K562 (cell line): ENCODE results near the gene PSMB7. TPM values are rescaled to one million over a fixed set of nuclear protein-coding genes. Genes with fewer than 3 reads are reported as not detected.

ENCODE experiments used
- ATAC-seq: fragments of 200-7000 bp; cut with Tn5 transposase; 3 replicates; pipeline ENCODE4 v1.9.1; 2020; ENCODE audit warnings: moderate library complexity
- BruUV-seq: library from RNA; stranded (reverse); fragments of 400-500 nt; replicated peaks from 2 replicates; lab custom pipeline; 2021; lab: Mats Ljungman, UMichigan
- CTCF ChIA-PET: fragments of 300-600 bp; formaldehyde crosslinking; extraction: SDS; loops from one replicate; lab custom pipeline; 2021; ENCODE audit warnings: low intra/inter-chr PET ratio; lab: Yijun Ruan, JAX
- POLR2A ChIA-PET: fragments of 300-600, 350-650 bp; sonication (Branson Sonifier 250); formaldehyde crosslinking; extraction: SDS; loops from one replicate; lab custom pipeline; 2021; ENCODE audit warnings: antibody characterized with exemption, inconsistent platforms; lab: Yijun Ruan, JAX
- DNase-seq, 4 experiments: peaks; one replicate each; pipeline versions ENCODE4 v3.0.0 to v3.0.0-alpha.2; 2011 to 2018; ENCODE audit warnings: low spot score in 3 of 4, mixed read lengths in 3 of 4; ENCODE audit errors: extremely low read depth in 1 of 4
- FAIRE-seq: peaks from 2 replicates; lab custom pipeline; 2011; peaks lifted over from hg19 to GRCh38; lab: Jason Lieb, UNC
- H2AFZ ChIP-seq: 2 replicates; pipeline ENCODE4 v1.6.0; 2011; ENCODE audit warnings: low read depth, low read length, control low read depth, inconsistent platforms
- H3K27ac ChIP-seq: fragments of 200-600 bp; 3 replicates; pipeline ENCODE4 v1.8.0; 2011; ENCODE audit warnings: low read depth, mild to moderate bottlenecking, control low read depth, inconsistent platforms, low read length, moderate library complexity, mixed read lengths; ENCODE audit errors: extremely low read depth
- H3K27me3 ChIP-seq, 2 experiments: fragments of 300-600 bp in 1 of 2; 2 replicates in 1 of 2; 3 replicates in 1 of 2; pipeline versions ENCODE4 v1.6.0 to v1.8.0; 2011; ENCODE audit warnings: inconsistent platforms in 2 of 2, low read length in 2 of 2, mild to moderate bottlenecking in 1 of 2, mixed read lengths in 1 of 2, moderate library complexity in 1 of 2; ENCODE audit not compliant: control insufficient read depth in 2 of 2, insufficient read depth in 2 of 2
- H3K36me3 ChIP-seq: fragments of 300-600 bp; 3 replicates; pipeline ENCODE4 v1.8.0; 2011; ENCODE audit warnings: mild to moderate bottlenecking, low read length, inconsistent platforms; ENCODE audit not compliant: control insufficient read depth, insufficient read depth
- H3K4me1 ChIP-seq, 2 experiments: fragments of 200-600 bp in 1 of 2; replicated peaks in 1 of 2; 2 replicates in 1 of 2; 3 replicates in 1 of 2; pipeline versions ENCODE4 v1.5.1 to v1.8.0; 2011; ENCODE audit warnings: inconsistent platforms in 2 of 2, low read length in 2 of 2, mild to moderate bottlenecking in 1 of 2, mixed read lengths in 1 of 2, moderate library complexity in 1 of 2; ENCODE audit not compliant: control insufficient read depth in 2 of 2, insufficient read depth in 2 of 2
- H3K4me2 ChIP-seq: 2 replicates; pipeline ENCODE4 v1.6.1; 2011; ENCODE audit warnings: low read length, control low read depth, inconsistent platforms, mixed read lengths; ENCODE audit not compliant: insufficient read depth
- H3K4me3 ChIP-seq: fragments of 200-600 bp; sonication (generic), shearing (Covaris generic); 2 replicates; pipeline ENCODE4 v1.5.1; 2016; ENCODE audit warnings: control low read depth, inconsistent platforms
- H3K79me2 ChIP-seq: fragments of 200-600 bp; 3 replicates; pipeline ENCODE4 v1.8.0; 2011; ENCODE audit warnings: low read length, inconsistent platforms; ENCODE audit not compliant: control insufficient read depth, insufficient read depth
- H3K9ac ChIP-seq, 2 experiments: 2 replicates each; pipeline versions ENCODE4 v1.6.0 to v1.6.1; 2011; ENCODE audit warnings: low read depth in 2 of 2, low read length in 2 of 2, control low read depth in 1 of 2, inconsistent platforms in 1 of 2, mild to moderate bottlenecking in 1 of 2, mixed read lengths in 1 of 2; ENCODE audit not compliant: insufficient read depth in 1 of 2
- H3K9me1 ChIP-seq: one replicate; pipeline ENCODE4 v1.6.0; 2011; ENCODE audit warnings: inconsistent platforms, mild to moderate bottlenecking, low read length, moderate library complexity; ENCODE audit not compliant: control insufficient read depth, insufficient read depth
- H3K9me3 ChIP-seq: replicated peaks from 2 replicates; pipeline ENCODE4 v1.5.1; 2011; ENCODE audit warnings: low read depth, low read length, inconsistent platforms; ENCODE audit not compliant: control insufficient read depth, insufficient read depth
- H4K20me1 ChIP-seq: replicated peaks from 2 replicates; pipeline ENCODE4 v1.6.1; 2011; ENCODE audit warnings: low read length, inconsistent platforms, mixed read lengths; ENCODE audit not compliant: control insufficient read depth, insufficient read depth
- CC2D1A ChIP-seq: fragments of 450-650 bp; IDR thresholded peaks from 2 replicates; pipeline ENCODE4 v1.6.1; 2017; ENCODE audit warnings: mild to moderate bottlenecking
- CTCF ChIP-seq, 3 experiments: IDR thresholded peaks in 2 of 3; conservative IDR thresholded peaks in 1 of 3; 2 replicates each; pipeline ENCODE4 v1.5.1; 2011 to 2012; ENCODE audit warnings: low read length in 3 of 3, mild to moderate bottlenecking in 3 of 3, control low read depth in 2 of 3, improper control_type of control experiment in 1 of 3, inconsistent platforms in 1 of 3, low read depth in 1 of 3, mixed read lengths in 1 of 3, moderate library complexity in 1 of 3; ENCODE audit not compliant: insufficient read depth in 2 of 3
- CTCFL ChIP-seq: IDR thresholded peaks from 2 replicates; pipeline ENCODE4 v1.6.1; 2011; ENCODE audit warnings: borderline replicate concordance, low read depth, mild to moderate bottlenecking, moderate library complexity, low read length; ENCODE audit not compliant: insufficient read depth, poor library complexity, severe bottlenecking
- MAZ ChIP-seq, 2 experiments: fragments of 450-650 bp in 1 of 2; sonication (generic) in 1 of 2; formaldehyde crosslinking; IDR thresholded peaks in 1 of 2; conservative IDR thresholded peaks in 1 of 2; 2 replicates each; pipeline versions ENCODE4 v1.4.0 to v1.5.0; 2020; ENCODE audit warnings: mild to moderate bottlenecking in 1 of 2, missing genetic modification reagents in 1 of 2
- NFIC ChIP-seq: fragments of 450-650 bp; IDR thresholded peaks from 2 replicates; pipeline ENCODE4 v1.6.1; 2017; ENCODE audit warnings: mild to moderate bottlenecking, inconsistent platforms
- RAD21 ChIP-seq, 2 experiments: fragments of 250-450 bp in 1 of 2; fragments of 450-650 bp in 1 of 2; sonication (Bioruptor Pico) in 1 of 2; formaldehyde crosslinking in 1 of 2; IDR thresholded peaks in 1 of 2; conservative IDR thresholded peaks in 1 of 2; 2 replicates each; pipeline versions ENCODE4 v1.4.0 to v1.8.0; 2020 to 2022; ENCODE audit warnings: mild to moderate bottlenecking in 2 of 2, moderate library complexity in 1 of 2
- TRIM28 ChIP-seq: fragments of 450-650 bp; IDR thresholded peaks from 2 replicates; pipeline ENCODE4 v1.6.1; 2017
- ZBTB33 ChIP-seq: sonication (generic); formaldehyde crosslinking; IDR thresholded peaks from 2 replicates; pipeline ENCODE4 v1.8.1; 2023; ENCODE audit warnings: mild to moderate bottlenecking, missing genetic modification reagents
- ZKSCAN8 ChIP-seq: fragments of 200-800 bp; sonication (Bioruptor generic); IDR thresholded peaks from 2 replicates; pipeline ENCODE4 v1.6.1; 2016; ENCODE audit warnings: missing genetic modification characterization, missing compliant biosample characterization
- WGBS: fragments of 100-300 bp; shearing (Covaris generic); methylation state at CpG from one replicate; pipeline ENCODE4 v1.1.6; 2016; ENCODE audit warnings: low coverage, mixed read lengths; ENCODE audit not compliant: insufficient coverage; ENCODE audit errors: missing lambda C conversion rate; 5-methylcytosine and 5-hydroxymethylcytosine counted together
- in situ Hi-C: fragments of 300-500 bp; cut with MboI; formaldehyde crosslinking; loops from 4 replicates; pipeline ENCODE4 v1.15.0; 2018; ENCODE audit warnings: inconsistent platforms, mixed read lengths
- intact Hi-C: fragments of 100-400 bp; cut with micrococcal nuclease; formaldehyde crosslinking; loops from 2 replicates; pipeline ENCODE4 v1.14.2; 2022
- polyA plus RNA-seq, 8 experiments: library from polyadenylated mRNA; depleted of rRNA in 4 of 8; stranded (reverse) in 5 of 8; unstranded in 3 of 8; fragments of >200 nt; fragmentation: Nextera tagmentation in 2 of 8; fragmentation: Illumina TruSeq in 1 of 8; extraction: Ambion mirVana in 2 of 8; extraction: Trizol in 1 of 8; gene quantifications; 2 replicates each; pipeline versions ENCODE4 v1.2.1 to v1.2.3, GENCODE V29; 2011 to 2014; ENCODE audit warnings: inconsistent platforms in 1 of 8, missing spikeins in 1 of 8
- total RNA-seq, 7 experiments: library from RNA; depleted of rRNA in 6 of 7; stranded (reverse); fragments of >200 nt in 6 of 7; fragmentation: Illumina TruSeq in 2 of 7; extraction: Trizol in 2 of 7; gene quantifications; 2 replicates each; pipeline versions ENCODE4 v1.2.1 to v1.2.3, GENCODE V29; 2011 to 2021; ENCODE audit warnings: low replicate concordance in 1 of 7

Gene PSMB7
- total and polyA plus RNA-seq, 9 of the 15 experiments (the other 6 are each of a cell fraction or from before 2014, with no cell fraction given): 321 to 978 (median 407) TPM

GRCh38 chr9:124312290-124313265 lies 102.7 kb downstream of the PSMB7 start:
- H3K9ac ChIP-seq: peak overlapping the region in 1 of 2 experiments; percentile 4; a peak in 1 of 4 replicates
- no peak overlapping the region for H3K27ac ChIP-seq
- DNase-seq: peak; percentile 45 to 69 (median 56)
- peaks cover 9% of the 10 kb centered on the region; the same call in 1 of the 2 replicates for H4K20me1 ChIP-seq
- WGBS: 48% methylated on average over 27 of the region's 27 CpGs
- peak; percentile 95 for TF ChIP-seq ZKSCAN8
- TF ChIP-seq CTCFL: peak; percentile 47
- TF ChIP-seq CTCF (IDR thresholded peaks at IDR 0.05 in 2 of 3, conservative IDR thresholded peaks at IDR 0.05 in 1 of 3; ENCODE audit: insufficient read depth in 2 of 3, low read depth in 1 of 3, low read length in 3 of 3): peak; percentile 58 to 86 (median 66)
- peak in 1 of 2 experiments; percentile 38; a peak in 2 of 4 replicates for TF ChIP-seq RAD21 (CRISPR knock-in tag; conservative IDR thresholded peaks at IDR 0.05 in 1 of 2, IDR thresholded peaks at IDR 0.05 in 1 of 2)
- TF ChIP-seq ZBTB33: peak; percentile 80
- TF ChIP-seq NFIC: peak; percentile 55
- no peak for TF ChIP-seq TRIM28
- no peak for TF ChIP-seq CC2D1A
- TF ChIP-seq MAZ (CRISPR knock-in tag; conservative IDR thresholded peaks at IDR 0.05 in 1 of 2, IDR thresholded peaks at IDR 0.05 in 1 of 2): peak in 1 of 2 experiments; percentile 35; a peak in 1 of 4 replicates
- H3K9me1 ChIP-seq: peaks cover 2% of the 10 kb centered on the region
- in situ Hi-C loops (loop anchor here (25.0 kb wide), 1 partner anchor 775 kb away; no protein-coding TSS in a partner anchor), intact Hi-C loops (no loop called here)
- H3K4me3 ChIP-seq: no peak overlapping the region
- no peaks in the 10 kb centered on the region for H3K9me3 ChIP-seq
- no peaks in the 10 kb centered on the region for H3K27me3 ChIP-seq
- H3K36me3 ChIP-seq: no peaks in the 10 kb centered on the region; the same call in 2 of the 3 replicates
- ChIA-PET POLR2A (interaction anchor here (0.8 to 1.0 kb wide), 2 partner anchors 9 to 30 kb away, joined by 3 to 4 read pairs; no protein-coding TSS in a partner anchor), CTCF (interaction anchor here (0.6 to 0.9 kb wide), 3 partner anchors 186 to 457 kb away, joined by 3 to 8 read pairs (median 4); no protein-coding TSS in a partner anchor)
- peak; percentile 92 for ATAC-seq
- no peak for FAIRE-seq
- peaks cover 0 to 13% of the 10 kb centered on the region in 2 experiments; a peak in 1 of 5 replicates for H3K4me1 ChIP-seq
- H3K79me2 ChIP-seq: no peaks in the 10 kb centered on the region
- H3K4me2 ChIP-seq: no peak overlapping the region
- no TSS peak for BruUV-seq
- H2AFZ ChIP-seq: no peak overlapping the region
